WI38 (cell line): ENCODE data around the gene PILRB.

Experiments
- H3K4me3 ChIP-seq: 2 replicates; pipeline ENCODE4 v1.5.1; 2011; ENCODE audit warnings: low read depth, mild to moderate bottlenecking, control low read depth, low read length
- TF ChIP-seq, protein P1 (sequence below): IDR thresholded peaks from 2 replicates; pipeline ENCODE4 v1.5.1; 2012; ENCODE audit warnings: low read depth, mild to moderate bottlenecking, control low read depth, low read length

The PILRB gene

DNA sequence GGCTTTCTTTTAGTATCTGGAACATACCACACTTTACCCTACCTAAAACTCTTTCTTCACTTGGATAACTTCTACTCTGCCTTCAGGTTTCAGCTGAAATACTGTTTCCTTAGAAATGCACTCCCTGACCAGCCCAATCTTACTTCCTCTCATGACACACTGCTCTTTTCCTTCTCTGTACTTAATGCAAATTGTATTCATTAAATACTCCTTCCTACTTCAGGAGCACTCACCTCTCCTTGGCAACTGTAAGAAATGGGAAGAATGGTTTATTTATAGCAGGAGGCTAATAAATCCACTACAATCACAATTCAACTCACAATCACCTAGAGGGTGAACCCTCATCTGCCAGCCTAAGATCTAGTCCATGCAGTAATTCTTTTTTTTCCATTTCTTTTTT, 55.4 kb downstream of the PILRB start:
- no peak overlapping the region for H3K4me3 ChIP-seq

DNA sequence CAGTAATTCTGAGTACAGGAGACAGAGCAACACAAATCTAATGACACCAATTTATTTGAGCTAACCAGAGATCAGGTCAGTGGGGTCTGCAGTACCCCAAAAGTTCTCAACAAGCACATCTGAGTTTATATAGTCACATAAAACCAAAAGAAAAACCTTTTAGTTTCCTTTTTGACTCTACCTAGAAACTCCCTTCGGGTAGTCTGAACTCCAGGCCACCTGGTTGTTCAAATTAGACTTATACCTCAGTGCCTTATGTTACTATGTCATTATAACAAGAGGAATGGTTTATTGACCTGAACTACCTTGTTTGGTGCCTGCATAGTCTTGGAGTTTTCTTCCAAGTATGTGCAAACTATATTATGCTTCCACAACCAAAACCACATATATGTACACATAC, 56.0 kb downstream of the PILRB start:
- H3K4me3 ChIP-seq = no peak overlapping the region
- TF ChIP-seq, protein P1, sequence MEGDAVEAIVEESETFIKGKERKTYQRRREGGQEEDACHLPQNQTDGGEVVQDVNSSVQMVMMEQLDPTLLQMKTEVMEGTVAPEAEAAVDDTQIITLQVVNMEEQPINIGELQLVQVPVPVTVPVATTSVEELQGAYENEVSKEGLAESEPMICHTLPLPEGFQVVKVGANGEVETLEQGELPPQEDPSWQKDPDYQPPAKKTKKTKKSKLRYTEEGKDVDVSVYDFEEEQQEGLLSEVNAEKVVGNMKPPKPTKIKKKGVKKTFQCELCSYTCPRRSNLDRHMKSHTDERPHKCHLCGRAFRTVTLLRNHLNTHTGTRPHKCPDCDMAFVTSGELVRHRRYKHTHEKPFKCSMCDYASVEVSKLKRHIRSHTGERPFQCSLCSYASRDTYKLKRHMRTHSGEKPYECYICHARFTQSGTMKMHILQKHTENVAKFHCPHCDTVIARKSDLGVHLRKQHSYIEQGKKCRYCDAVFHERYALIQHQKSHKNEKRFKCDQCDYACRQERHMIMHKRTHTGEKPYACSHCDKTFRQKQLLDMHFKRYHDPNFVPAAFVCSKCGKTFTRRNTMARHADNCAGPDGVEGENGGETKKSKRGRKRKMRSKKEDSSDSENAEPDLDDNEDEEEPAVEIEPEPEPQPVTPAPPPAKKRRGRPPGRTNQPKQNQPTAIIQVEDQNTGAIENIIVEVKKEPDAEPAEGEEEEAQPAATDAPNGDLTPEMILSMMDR = no peak

More for the DNA sequence above, 55.4 kb downstream of the PILRB start:
- TF ChIP-seq, protein P1 = no peak

DNA sequence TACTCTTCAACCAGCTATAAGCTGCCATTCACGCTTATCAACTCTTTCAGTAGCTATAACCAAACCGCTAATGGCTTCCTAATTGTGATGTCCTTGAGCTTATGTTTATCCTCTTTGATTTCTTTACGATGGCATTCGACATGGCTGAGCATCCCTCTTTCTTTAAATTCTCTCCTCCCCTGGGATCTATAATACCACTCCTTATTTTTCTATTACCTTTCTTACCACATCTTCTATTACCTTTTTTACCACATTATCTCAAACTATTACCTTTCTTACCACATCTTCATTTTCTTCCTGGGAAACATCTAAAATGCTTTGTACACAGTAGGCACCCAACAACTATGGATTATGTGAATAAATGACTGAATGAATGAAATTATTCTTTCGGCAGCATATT, 57.5 kb downstream of the PILRB start:
- no peak overlapping the region for H3K4me3 ChIP-seq
- TF ChIP-seq, protein P1 = no peak
